ENCODE results near the gene ST6GALNAC3.

Gene ST6GALNAC3

GRCh38 chr1:76473591-76473990 lies 399.0 kb downstream of the ST6GALNAC3 start:
- TF ChIP-seq CTCF (IDR thresholded peaks at IDR 0.05), result no peak
- no peaks in the 10 kb centered on the region for H3K27me3 ChIP-seq
- H3K4me3 ChIP-seq (ENCODE audit: low read depth in 1 of 2, low read length in 1 of 2), result no peak overlapping the region
- no peaks in the 10 kb centered on the region for H3K4me1 ChIP-seq (ENCODE audit: control insufficient read depth in 1 of 2, insufficient read depth in 1 of 2, low read depth in 1 of 2, low read length in 1 of 2)
- no peak overlapping the region for H3K27ac ChIP-seq
- H3K9me3 ChIP-seq, result no peaks in the 10 kb centered on the region
- H3K36me3 ChIP-seq, result no peaks in the 10 kb centered on the region

GRCh38 chr1:76474922-76475321 lies 400.4 kb downstream of the ST6GALNAC3 start:
- Histone ChIP-seq H3K9me3 (no peaks in the 10 kb centered on the region), H3K27ac (no peak overlapping the region), H3K27me3 (no peaks in the 10 kb centered on the region), H3K4me1 (ENCODE audit: control insufficient read depth in 1 of 2, insufficient read depth in 1 of 2, low read depth in 1 of 2, low read length in 1 of 2) (no peaks in the 10 kb centered on the region), H3K36me3 (no peaks in the 10 kb centered on the region), H3K4me3 (ENCODE audit: low read depth in 1 of 2, low read length in 1 of 2) (no peak overlapping the region)
- TF ChIP-seq CTCF (IDR thresholded peaks at IDR 0.05), result no peak

GRCh38 chr1:76477156-76477555 lies 402.6 kb downstream of the ST6GALNAC3 start:
- no peak overlapping the region for H3K27ac ChIP-seq
- no peaks in the 10 kb centered on the region for H3K36me3 ChIP-seq
- no peak for TF ChIP-seq CTCF (IDR thresholded peaks at IDR 0.05)
- no peaks in the 10 kb centered on the region for H3K4me1 ChIP-seq (ENCODE audit: control insufficient read depth in 1 of 2, insufficient read depth in 1 of 2, low read depth in 1 of 2, low read length in 1 of 2)
- H3K4me3 ChIP-seq (ENCODE audit: low read depth in 1 of 2, low read length in 1 of 2), result no peak overlapping the region
- H3K27me3 ChIP-seq, result no peaks in the 10 kb centered on the region
- no peaks in the 10 kb centered on the region for H3K9me3 ChIP-seq

- Histone ChIP-seq H3K4me1 (ENCODE audit: control insufficient read depth in 1 of 2, insufficient read depth in 1 of 2, low read depth in 1 of 2, low read length in 1 of 2) (no peaks in the 10 kb centered on the region), H3K27me3 (no peaks in the 10 kb centered on the region), H3K4me3 (ENCODE audit: low read depth in 1 of 2, low read length in 1 of 2) (no peak overlapping the region), H3K9me3 (no peaks in the 10 kb centered on the region), H3K36me3 (no peaks in the 10 kb centered on the region), H3K27ac (no peak overlapping the region)
- TF ChIP-seq CTCF (IDR thresholded peaks at IDR 0.05), result no peak
Observed at GRCh38 chr1:76480827-76481226, 406.3 kb downstream of the ST6GALNAC3 start.

GRCh38 chr1:76481672-76482071 lies 407.1 kb downstream of the ST6GALNAC3 start:
- H3K9me3 ChIP-seq, result no peaks in the 10 kb centered on the region
- no peaks in the 10 kb centered on the region for H3K4me1 ChIP-seq (ENCODE audit: control insufficient read depth in 1 of 2, insufficient read depth in 1 of 2, low read depth in 1 of 2, low read length in 1 of 2)
- no peaks in the 10 kb centered on the region for H3K36me3 ChIP-seq
- no peaks in the 10 kb centered on the region for H3K27me3 ChIP-seq
- no peak overlapping the region for H3K4me3 ChIP-seq (ENCODE audit: low read depth in 1 of 2, low read length in 1 of 2)
- no peak for TF ChIP-seq CTCF (IDR thresholded peaks at IDR 0.05)
- H3K27ac ChIP-seq, result no peak overlapping the region

GRCh38 chr1:76482272-76482671 lies 407.7 kb downstream of the ST6GALNAC3 start:
- Histone ChIP-seq H3K36me3 (no peaks in the 10 kb centered on the region), H3K9me3 (no peaks in the 10 kb centered on the region), H3K27me3 (no peaks in the 10 kb centered on the region), H3K4me3 (ENCODE audit: low read depth in 1 of 2, low read length in 1 of 2) (no peak overlapping the region), H3K27ac (no peak overlapping the region), H3K4me1 (ENCODE audit: control insufficient read depth in 1 of 2, insufficient read depth in 1 of 2, low read depth in 1 of 2, low read length in 1 of 2) (no peaks in the 10 kb centered on the region)
- TF ChIP-seq CTCF (IDR thresholded peaks at IDR 0.05), result no peak
